Measurements from ENCODE around the gene CEP83.

CEP83 gene

GRCh38 chr12:94269316-94269999 is 190.2 kb downstream of the CEP83 start:
- no peak overlapping the region for H3K4me2 ChIP-seq (ENCODE audit: low read depth, low read length, poor library complexity, severe bottlenecking)
- H3K27ac ChIP-seq (ENCODE audit: low read depth, low read length): no peak overlapping the region
- no peaks in the 10 kb centered on the region for H3K27me3 ChIP-seq (ENCODE audit: low read length)
- no peak overlapping the region for H3K4me3 ChIP-seq (ENCODE audit: insufficient read depth, low read length, poor library complexity, severe bottlenecking)
- H3K9me3 ChIP-seq (ENCODE audit: insufficient read depth, low read length): no peaks in the 10 kb centered on the region
- no peaks in the 10 kb centered on the region for H3K79me2 ChIP-seq (ENCODE audit: insufficient read depth, low read length)
- TF ChIP-seq EZH2phosphoT487 (conservative IDR thresholded peaks at IDR 0.05; ENCODE audit: low read length) (no peak), CTCF (IDR thresholded peaks at IDR 0.05; ENCODE audit: insufficient read depth, low read length, poor library complexity, severe bottlenecking) (no peak)
- H3K9ac ChIP-seq (ENCODE audit: low read length): no peak overlapping the region
- no peaks in the 10 kb centered on the region for H3K9me2 ChIP-seq (replicated peaks; ENCODE audit: insufficient read depth, low read length)
- no peak overlapping the region for H2AFZ ChIP-seq (ENCODE audit: low read depth, low read length, severe bottlenecking)
- H4K20me1 ChIP-seq (ENCODE audit: low read depth, low read length): no peaks in the 10 kb centered on the region
- no peaks in the 10 kb centered on the region; the same call in 1 of the 2 replicates for H3K36me3 ChIP-seq (ENCODE audit: low read length)
- H3F3A ChIP-seq (ENCODE audit: insufficient read depth): no peaks in the 10 kb centered on the region

- Histone ChIP-seq H2AFZ (ENCODE audit: low read depth, low read length, severe bottlenecking) (no peak overlapping the region), H3K36me3 (ENCODE audit: low read length) (no peaks in the 10 kb centered on the region; the same call in 1 of the 2 replicates), H3K4me3 (ENCODE audit: insufficient read depth, low read length, poor library complexity, severe bottlenecking) (no peak overlapping the region), H3K9me2 (replicated peaks; ENCODE audit: insufficient read depth, low read length) (no peaks in the 10 kb centered on the region), H3K27ac (ENCODE audit: low read depth, low read length) (no peak overlapping the region), H3K9me3 (ENCODE audit: insufficient read depth, low read length) (no peaks in the 10 kb centered on the region), H3K79me2 (ENCODE audit: insufficient read depth, low read length) (no peaks in the 10 kb centered on the region), H3K27me3 (ENCODE audit: low read length) (no peaks in the 10 kb centered on the region), H3F3A (ENCODE audit: insufficient read depth) (no peaks in the 10 kb centered on the region), H4K20me1 (ENCODE audit: low read depth, low read length) (no peaks in the 10 kb centered on the region), H3K4me2 (ENCODE audit: low read depth, low read length, poor library complexity, severe bottlenecking) (no peak overlapping the region), H3K9ac (ENCODE audit: low read length) (no peak overlapping the region)
- TF ChIP-seq EZH2phosphoT487 (conservative IDR thresholded peaks at IDR 0.05; ENCODE audit: low read length) (no peak), CTCF (IDR thresholded peaks at IDR 0.05; ENCODE audit: insufficient read depth, low read length, poor library complexity, severe bottlenecking) (no peak)
These were observed 191.7 kb downstream of the CEP83 start for GRCh38 chr12:94267921-94268471.

- Histone ChIP-seq H3K4me3 (ENCODE audit: insufficient read depth, low read length, poor library complexity, severe bottlenecking) (no peak overlapping the region), H3K9ac (ENCODE audit: low read length) (no peak overlapping the region)
These were observed 192.2 kb downstream of the CEP83 start for GRCh38 chr12:94267537-94267872.

More at GRCh38 chr12:94267537-94267872, 192.2 kb downstream of the CEP83 start:
- Histone ChIP-seq H3K27ac (ENCODE audit: low read depth, low read length) (no peak overlapping the region), H3K79me2 (ENCODE audit: insufficient read depth, low read length) (no peaks in the 10 kb centered on the region), H3K9me3 (ENCODE audit: insufficient read depth, low read length) (no peaks in the 10 kb centered on the region), H3K4me2 (ENCODE audit: low read depth, low read length, poor library complexity, severe bottlenecking) (no peak overlapping the region), H3F3A (ENCODE audit: insufficient read depth) (no peaks in the 10 kb centered on the region), H4K20me1 (ENCODE audit: low read depth, low read length) (no peaks in the 10 kb centered on the region), H2AFZ (ENCODE audit: low read depth, low read length, severe bottlenecking) (no peak overlapping the region), H3K27me3 (ENCODE audit: low read length) (no peaks in the 10 kb centered on the region), H3K36me3 (ENCODE audit: low read length) (no peaks in the 10 kb centered on the region; the same call in 1 of the 2 replicates), H3K9me2 (replicated peaks; ENCODE audit: insufficient read depth, low read length) (no peaks in the 10 kb centered on the region)
- TF ChIP-seq CTCF (IDR thresholded peaks at IDR 0.05; ENCODE audit: insufficient read depth, low read length, poor library complexity, severe bottlenecking) (no peak), EZH2phosphoT487 (conservative IDR thresholded peaks at IDR 0.05; ENCODE audit: low read length) (no peak)
